Activated CD8-positive, alpha-beta memory T cell treated with anti-CD3 and anti-CD28 coated beads, Interleukin-2, amount 10 ng/mL, durations not matched to agents 7 days and 5 days (primary cell): ENCODE measurements around the gene PRPF18. TPM values are rescaled to one million over a fixed set of nuclear protein-coding genes. Genes with fewer than 3 reads are reported as not detected.

Experiments used
- ATAC-seq: fragments of 150-1000 bp; cut with Tn5 transposase; one replicate; pipeline ENCODE4 v1.10.0; 2021; ENCODE audit warnings: moderate library complexity
- CTCF ChIA-PET: fragments of 350-600 bp; sonication (Branson Sonifier 250); formaldehyde crosslinking; loops from one replicate; lab custom pipeline; 2021; ENCODE audit warnings: antibody characterized with exemption; lab: Charles Lee
- DNase-seq: peaks from one replicate; pipeline ENCODE4 v3.0.0-alpha.2; 2020
- H3K27ac Mint-ChIP-seq: one replicate; pipeline ENCODE4 v1.8.0; 2021; ENCODE audit warnings: mild to moderate bottlenecking, mixed read lengths
- H3K27me3 Mint-ChIP-seq: one replicate; pipeline ENCODE4 v1.8.0; 2021; ENCODE audit warnings: mixed read lengths
- H3K36me3 Mint-ChIP-seq: one replicate; pipeline ENCODE4 v1.8.0; 2021; ENCODE audit warnings: mild to moderate bottlenecking, mixed read lengths
- H3K4me1 Mint-ChIP-seq: one replicate; pipeline ENCODE4 v1.8.0; 2021; ENCODE audit warnings: mixed read lengths
- H3K4me3 Mint-ChIP-seq: one replicate; pipeline ENCODE4 v1.8.0; 2021; ENCODE audit warnings: mild to moderate bottlenecking, moderate library complexity, mixed read lengths
- H3K9me3 Mint-ChIP-seq: one replicate; pipeline ENCODE4 v1.8.0; 2022; ENCODE audit warnings: low read depth, mixed read lengths
- total RNA-seq, 2 experiments: library from RNA; stranded (reverse); gene quantifications; one replicate each; pipeline ENCODE4 v1.2.3, GENCODE V29; 2021

PRPF18 gene
- total RNA-seq, 2 experiments from 2014 or later = 21.2 to 22.8 TPM

DNA sequence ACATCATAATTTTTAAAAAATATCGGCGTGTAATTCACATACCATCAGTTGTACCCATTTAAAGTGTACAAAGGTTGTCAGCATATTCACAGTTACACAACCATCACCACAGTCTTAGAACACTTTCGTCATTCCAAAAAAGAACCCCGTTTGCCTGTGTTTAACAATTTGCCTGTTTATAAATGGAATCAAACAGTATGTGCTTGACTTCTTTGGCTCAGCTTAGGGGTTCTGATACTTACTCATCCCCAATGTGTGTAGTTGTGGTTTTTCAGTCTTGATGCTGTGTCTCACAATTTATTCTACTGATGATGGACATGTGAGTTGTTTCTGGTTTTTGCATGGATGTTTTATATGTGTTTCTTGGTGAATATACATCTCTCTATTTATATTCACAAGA, 50.0 kb downstream of the PRPF18 start:
- Mint-ChIP-seq H3K4me1 (no peaks in the 10 kb centered on the region), H3K27me3 (no peaks in the 10 kb centered on the region), H3K9me3 (peaks cover 6% of the 10 kb centered on the region), H3K27ac (no peak overlapping the region), H3K36me3 (peaks cover 36% of the 10 kb centered on the region), H3K4me3 (no peak overlapping the region)
- no peak for DNase-seq
- ATAC-seq = no peak
- CTCF ChIA-PET = no interaction called here

DNA sequence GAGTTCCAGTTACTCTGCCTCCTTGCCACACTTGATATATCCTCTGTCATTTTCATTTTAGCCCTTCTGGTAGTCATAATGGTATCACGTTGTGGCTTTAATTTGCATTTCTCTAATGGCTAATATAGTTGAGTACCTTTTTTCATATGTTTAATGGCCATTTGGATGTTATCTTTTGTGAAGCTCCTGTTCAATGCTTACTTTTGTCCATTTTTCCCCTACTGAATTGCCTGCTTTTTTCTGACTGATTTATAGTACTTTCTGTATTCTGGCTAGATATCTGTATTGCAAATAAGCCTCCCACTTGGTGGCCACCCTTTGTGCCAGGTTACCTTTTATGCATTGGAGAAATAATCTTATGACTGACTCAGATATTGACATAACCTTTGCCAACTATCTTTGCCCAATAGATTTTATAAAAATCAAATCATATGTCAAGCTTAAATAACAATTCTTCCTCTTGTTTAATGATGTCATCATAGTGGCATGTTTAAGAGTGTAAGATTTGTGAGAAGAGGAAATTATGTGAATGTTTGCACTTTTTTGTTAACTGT, 50.6 kb downstream of the PRPF18 start:
- Mint-ChIP-seq H3K27ac (no peak overlapping the region), H3K27me3 (no peaks in the 10 kb centered on the region), H3K4me1 (no peaks in the 10 kb centered on the region), H3K9me3 (peaks cover 12% of the 10 kb centered on the region), H3K36me3 (peaks cover 42% of the 10 kb centered on the region), H3K4me3 (no peak overlapping the region)
- DNase-seq (no peak), ATAC-seq (no peak)
- CTCF ChIA-PET = no interaction called here

DNA sequence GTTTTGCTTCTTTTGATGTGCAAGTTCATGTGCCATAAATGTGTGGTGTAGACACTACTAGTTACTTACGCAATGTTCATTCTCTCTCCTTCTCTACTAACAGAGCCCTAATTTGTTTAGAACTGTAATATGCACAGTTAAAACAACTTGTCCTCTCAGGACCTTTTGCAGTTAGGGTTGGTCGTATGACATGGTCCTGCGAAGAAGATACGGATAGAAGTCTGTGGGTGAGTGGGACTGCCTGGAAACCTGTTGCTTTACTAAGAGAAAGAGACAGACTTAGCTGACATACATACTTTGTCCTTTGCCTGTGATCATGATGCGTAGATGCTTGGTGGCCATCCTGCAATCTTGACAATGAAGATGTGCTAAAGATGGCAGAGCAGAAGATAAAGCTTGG, 51.1 kb downstream of the PRPF18 start:
- H3K27ac Mint-ChIP-seq = no peak overlapping the region
- peaks cover 14% of the 10 kb centered on the region for H3K9me3 Mint-ChIP-seq
- no peaks in the 10 kb centered on the region for H3K27me3 Mint-ChIP-seq
- ATAC-seq (no peak), DNase-seq (no peak)
- CTCF ChIA-PET = no interaction called here
- H3K36me3 Mint-ChIP-seq = peaks cover 47% of the 10 kb centered on the region
- no peaks in the 10 kb centered on the region for H3K4me1 Mint-ChIP-seq
- no peak overlapping the region for H3K4me3 Mint-ChIP-seq

DNA sequence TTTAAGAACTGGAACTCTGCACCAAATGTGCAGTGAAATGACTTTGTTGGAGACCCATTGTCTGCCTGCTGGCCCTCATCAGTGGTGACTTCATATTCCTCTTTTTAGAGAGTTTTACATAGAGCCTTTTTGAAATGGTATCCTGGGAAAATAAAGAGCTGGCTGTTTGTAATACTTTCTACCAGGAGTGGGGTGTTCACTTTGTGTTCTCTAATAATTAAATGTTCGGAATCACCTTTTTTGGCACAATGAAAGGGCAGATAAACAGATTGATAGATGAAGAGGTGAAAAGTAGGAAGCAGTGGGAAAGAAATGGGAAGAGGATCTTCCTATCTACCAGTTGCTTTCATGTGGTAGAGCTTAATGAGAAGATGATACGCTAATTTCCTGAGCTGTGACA, 55.5 kb downstream of the PRPF18 start:
- Mint-ChIP-seq H3K4me1 (no peaks in the 10 kb centered on the region), H3K27me3 (no peaks in the 10 kb centered on the region), H3K4me3 (no peak overlapping the region), H3K36me3 (peaks cover 51% of the 10 kb centered on the region), H3K27ac (no peak overlapping the region), H3K9me3 (peaks cover 14% of the 10 kb centered on the region)
- no peak for DNase-seq
- no peak for ATAC-seq
- CTCF ChIA-PET = no interaction called here

GRCh38 chr10:13643016-13643415, 56.3 kb downstream of the PRPF18 start:
- peaks cover 48% of the 10 kb centered on the region for H3K36me3 Mint-ChIP-seq
- H3K4me1 Mint-ChIP-seq = no peaks in the 10 kb centered on the region
- DNase-seq = no peak
- CTCF ChIA-PET = no interaction called here
- no peaks in the 10 kb centered on the region for H3K27me3 Mint-ChIP-seq
- H3K9me3 Mint-ChIP-seq = peaks cover 14% of the 10 kb centered on the region
- ATAC-seq = no peak
- no peak overlapping the region for H3K4me3 Mint-ChIP-seq
- no peak overlapping the region for H3K27ac Mint-ChIP-seq

GRCh38 chr10:13644866-13645265, 58.1 kb downstream of the PRPF18 start:
- Mint-ChIP-seq H3K4me3 (no peak overlapping the region), H3K36me3 (peaks cover 45% of the 10 kb centered on the region), H3K27ac (no peak overlapping the region), H3K9me3 (peaks cover 14% of the 10 kb centered on the region), H3K27me3 (no peaks in the 10 kb centered on the region), H3K4me1 (peaks cover 5% of the 10 kb centered on the region)
- DNase-seq (no peak), ATAC-seq (no peak)
- CTCF ChIA-PET = no interaction called here

- Mint-ChIP-seq H3K4me1 (peaks cover 8% of the 10 kb centered on the region), H3K36me3 (peaks cover 15% of the 10 kb centered on the region), H3K27me3 (no peaks in the 10 kb centered on the region), H3K4me3 (no peak overlapping the region), H3K27ac (no peak overlapping the region), H3K9me3 (no peaks in the 10 kb centered on the region)
- DNase-seq = no peak
- ATAC-seq = no peak
- CTCF ChIA-PET = no interaction called here
Observed at GRCh38 chr10:13648425-13648824, 61.7 kb downstream of the PRPF18 start.

GRCh38 chr10:13649844-13650520, 63.2 kb downstream of the PRPF18 start:
- CTCF ChIA-PET = no interaction called here
- ATAC-seq = no peak
- no peak for DNase-seq

DNA sequence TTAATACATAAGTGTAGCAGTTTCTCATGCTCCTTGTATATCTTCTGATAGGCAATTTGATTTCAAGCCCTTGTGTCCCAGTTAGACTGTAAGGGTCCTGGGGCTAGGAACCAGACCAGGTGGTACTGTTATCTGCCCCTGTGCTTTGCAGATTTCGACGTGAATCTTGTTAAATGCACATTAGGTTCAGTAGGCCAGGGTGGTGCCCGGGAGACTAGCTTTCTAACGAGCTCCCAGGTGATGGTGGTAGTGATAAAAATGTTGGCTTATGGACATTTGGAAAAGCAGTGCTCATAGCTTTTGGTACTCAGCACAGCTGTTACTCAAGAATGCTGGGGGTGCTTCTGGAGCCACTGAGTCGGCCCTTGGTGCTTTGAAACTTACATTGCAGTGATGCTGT, 64.2 kb downstream of the PRPF18 start:
- CTCF ChIA-PET = no interaction called here
- Mint-ChIP-seq H3K27ac (no peak overlapping the region), H3K4me1 (peaks cover 8% of the 10 kb centered on the region), H3K27me3 (no peaks in the 10 kb centered on the region), H3K9me3 (no peaks in the 10 kb centered on the region), H3K4me3 (no peak overlapping the region), H3K36me3 (peaks cover 10% of the 10 kb centered on the region)
- DNase-seq (no peak), ATAC-seq (no peak)

More at GRCh38 chr10:13649844-13650520, 63.2 kb downstream of the PRPF18 start:
- H3K27ac Mint-ChIP-seq = no peak overlapping the region
- H3K36me3 Mint-ChIP-seq = peaks cover 15% of the 10 kb centered on the region
- peaks cover 8% of the 10 kb centered on the region for H3K4me1 Mint-ChIP-seq
- H3K27me3 Mint-ChIP-seq = no peaks in the 10 kb centered on the region
- no peak overlapping the region for H3K4me3 Mint-ChIP-seq
- no peaks in the 10 kb centered on the region for H3K9me3 Mint-ChIP-seq

- H3K9me3 Mint-ChIP-seq = no peaks in the 10 kb centered on the region
- CTCF ChIA-PET = no interaction called here
- H3K4me3 Mint-ChIP-seq = no peak overlapping the region
- ATAC-seq = no peak
- peaks cover 8% of the 10 kb centered on the region for H3K36me3 Mint-ChIP-seq
- DNase-seq = no peak
- peaks cover 8% of the 10 kb centered on the region for H3K4me1 Mint-ChIP-seq
- H3K27me3 Mint-ChIP-seq = no peaks in the 10 kb centered on the region
- H3K27ac Mint-ChIP-seq = no peak overlapping the region
Observed at GRCh38 chr10:13651969-13652720, 65.4 kb downstream of the PRPF18 start.

DNA sequence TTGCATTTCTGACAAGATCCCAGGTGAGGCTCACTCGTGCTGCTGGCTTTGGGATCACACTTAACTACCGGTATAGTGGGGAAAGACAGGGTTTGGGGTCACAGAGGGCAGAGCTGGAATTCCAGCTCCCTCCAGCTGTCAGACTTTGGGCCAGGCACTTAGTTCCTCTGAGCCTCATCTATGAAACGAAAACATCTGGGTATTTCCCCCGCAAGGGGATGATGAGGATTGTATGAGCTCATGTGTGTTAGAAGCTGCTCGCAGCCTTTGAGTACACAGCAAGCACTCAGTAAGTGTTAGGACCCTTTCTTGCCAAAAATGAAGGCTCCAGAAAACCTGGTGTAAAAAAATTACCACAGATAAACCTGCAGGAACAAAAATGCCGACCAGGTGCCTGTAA, 66.1 kb downstream of the PRPF18 start:
- Mint-ChIP-seq H3K9me3 (no peaks in the 10 kb centered on the region), H3K27ac (no peak overlapping the region), H3K4me1 (peaks cover 8% of the 10 kb centered on the region), H3K4me3 (no peak overlapping the region), H3K36me3 (peaks cover 7% of the 10 kb centered on the region), H3K27me3 (no peaks in the 10 kb centered on the region)
- CTCF ChIA-PET = no interaction called here
- DNase-seq (no peak), ATAC-seq (no peak)

DNA sequence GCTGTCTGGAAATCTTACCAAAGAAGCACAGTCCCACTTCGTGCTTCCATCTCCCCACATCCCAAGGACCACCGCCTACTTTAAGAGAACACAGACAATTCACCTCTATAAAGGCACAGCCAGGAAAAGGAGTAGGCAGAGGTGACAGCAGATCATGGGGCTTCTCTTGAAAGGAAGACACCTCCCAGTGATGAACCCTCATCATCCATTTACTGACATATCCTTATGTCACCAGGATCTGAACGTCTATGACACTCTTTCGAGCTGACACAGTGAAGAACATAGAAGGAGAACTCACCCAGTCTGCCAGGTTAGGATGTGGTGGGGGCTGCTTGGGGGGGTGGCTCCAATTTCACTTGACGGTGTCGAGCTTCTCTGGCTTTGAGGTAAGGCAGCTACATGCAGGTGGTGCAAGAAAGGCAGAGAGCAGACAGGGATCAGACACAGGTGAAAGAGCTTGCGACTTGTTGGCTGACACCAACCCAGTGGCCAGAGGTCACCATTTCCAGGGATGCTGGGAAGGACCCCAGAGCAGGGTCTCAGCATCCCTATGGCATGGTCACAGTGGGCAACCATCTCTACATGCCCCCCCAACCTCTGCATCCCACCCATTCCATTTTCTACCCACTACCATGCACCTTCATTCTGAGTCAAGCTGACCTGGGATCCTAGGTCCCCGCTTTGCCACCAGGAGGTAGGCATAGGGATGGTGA, 67.5 kb downstream of the PRPF18 start:
- Mint-ChIP-seq H3K36me3 (no peaks in the 10 kb centered on the region), H3K4me3 (no peak overlapping the region), H3K4me1 (peaks cover 13% of the 10 kb centered on the region), H3K27me3 (no peaks in the 10 kb centered on the region), H3K27ac (no peak overlapping the region), H3K9me3 (no peaks in the 10 kb centered on the region)
- CTCF ChIA-PET = interaction anchor here (0.9 kb wide), 2 partner anchors 9 to 11 kb away, joined by 3 read pairs; no protein-coding TSS in a partner anchor
- DNase-seq (no peak), ATAC-seq (no peak)

GRCh38 chr10:13654846-13655245, 68.1 kb downstream of the PRPF18 start:
- DNase-seq = no peak
- CTCF ChIA-PET = interaction anchor here (0.9 kb wide), 2 partner anchors 8 to 11 kb away, joined by 3 read pairs; no protein-coding TSS in a partner anchor
- H3K36me3 Mint-ChIP-seq = no peaks in the 10 kb centered on the region
- peaks cover 19% of the 10 kb centered on the region for H3K4me1 Mint-ChIP-seq
- no peak overlapping the region for H3K4me3 Mint-ChIP-seq
- no peak for ATAC-seq
- H3K9me3 Mint-ChIP-seq = no peaks in the 10 kb centered on the region
- no peak overlapping the region for H3K27ac Mint-ChIP-seq
- no peaks in the 10 kb centered on the region for H3K27me3 Mint-ChIP-seq
